ENCODE measurements around the gene FBXO3.
A peak's percentile ranks its signal among the peaks of the same experiment; 100 is the strongest.
"Not testable (repeated sequence)": the region's sequence is repeated elsewhere in the genome, so short reads cannot be mapped to it uniquely, and the experiment has no call there.

Gene FBXO3

GRCh38 chr11:33770236-33770635 is 4.1 kb downstream of the FBXO3 start:
- no peak for DNase-seq

GRCh38 chr11:33769542-33769941 is 4.8 kb downstream of the FBXO3 start:
- DNase-seq, result no peak

GRCh38 chr11:33767624-33768023 is 6.7 kb downstream of the FBXO3 start:
- no peak for DNase-seq

- DNase-seq, result no peak
These were observed 8.2 kb downstream of the FBXO3 start for GRCh38 chr11:33766085-33766484.

- DNase-seq, result no peak
These were observed 12.8 kb downstream of the FBXO3 start for GRCh38 chr11:33761471-33761870.

GRCh38 chr11:33753304-33753967 is 20.9 kb downstream of the FBXO3 start:
- no peak for DNase-seq

GRCh38 chr11:33751878-33752277 is 22.4 kb downstream of the FBXO3 start:
- DNase-seq, result no peak

GRCh38 chr11:33747979-33748378 is 26.3 kb downstream of the FBXO3 start:
- no peak for DNase-seq

GRCh38 chr11:33743291-33743690 is 31.0 kb downstream of the FBXO3 start:
- DNase-seq, result no peak

GRCh38 chr11:33742249-33742851 is 32.0 kb downstream of the FBXO3 start:
- no peak for DNase-seq

- no peak for DNase-seq
These were observed 32.5 kb downstream of the FBXO3 start for GRCh38 chr11:33741806-33742205.

- no peak for DNase-seq
These were observed 36.9 kb downstream of the FBXO3 start for GRCh38 chr11:33737362-33737821.

- peak; percentile 36 for DNase-seq
These were observed 38.0 kb downstream of the FBXO3 start, which contains the start of gene CD59 for GRCh38 chr11:33736148-33736812. Gene CD59, minus strand, starts transcription at chr11:33736423. Its CDS starts 13,978 bp downstream, at chr11:33722445.

- no peak for DNase-seq
These were observed 38.8 kb downstream of the FBXO3 start for GRCh38 chr11:33735271-33736147.

- no peak for DNase-seq
These were observed 39.7 kb downstream of the FBXO3 start for GRCh38 chr11:33734441-33735270.

- DNase-seq, result no peak
These were observed 40.3 kb downstream of the FBXO3 start for GRCh38 chr11:33733980-33734379.

GRCh38 chr11:33731723-33732531 is 42.4 kb downstream of the FBXO3 start:
- DNase-seq, result no peak

- no peak for DNase-seq
These were observed 43.6 kb downstream of the FBXO3 start for GRCh38 chr11:33730716-33731115.

GRCh38 chr11:33729072-33729664 is 45.2 kb downstream of the FBXO3 start:
- not testable (repeated sequence) for DNase-seq

GRCh38 chr11:33727539-33727938 is 46.8 kb downstream of the FBXO3 start:
- DNase-seq, result not testable (repeated sequence)

GRCh38 chr11:33725496-33725895 is 48.8 kb downstream of the FBXO3 start:
- no peak for DNase-seq
